ENCODE data around the gene CPVL.

DNA sequence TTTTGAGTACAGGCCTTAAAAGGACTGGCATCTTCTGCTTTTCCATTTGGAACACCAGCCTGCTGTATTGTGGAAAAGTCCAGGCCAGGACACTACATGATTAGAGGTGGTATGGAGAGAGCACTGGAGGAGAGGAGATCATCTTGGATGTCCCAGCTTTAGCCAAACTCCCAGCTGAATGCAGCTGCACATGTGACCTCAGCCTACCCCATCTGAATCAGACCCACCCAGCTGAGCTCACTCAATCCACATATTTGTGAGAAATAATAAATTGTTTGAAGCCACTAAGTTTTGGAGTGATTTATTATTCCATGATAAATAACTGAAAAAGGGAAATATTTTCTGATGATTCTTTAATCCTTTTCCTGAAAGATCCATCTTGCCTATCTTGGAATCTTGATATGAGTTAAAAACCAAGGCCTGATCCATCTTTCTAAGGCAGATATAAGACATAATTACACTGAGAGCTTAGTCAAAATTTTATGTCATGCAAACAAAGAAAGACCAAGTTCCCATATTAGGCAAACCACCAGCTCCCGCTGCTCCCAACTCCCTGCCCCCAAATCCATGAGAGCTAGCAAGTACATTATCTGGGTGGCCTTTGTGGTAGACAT, 133.1 kb downstream of the CPVL start:
- TF ChIP-seq CTCF (IDR thresholded peaks at IDR 0.05) (no peak), SIN3A (IDR thresholded peaks at IDR 0.05; ENCODE audit: borderline replicate concordance, insufficient read depth, low read depth, low read length) (no peak)

Data from Panc1 (cell line).